ENCODE data around the gene ERC2.

The ERC2 gene

GRCh38 chr3:55716044-55716443, 752.2 kb downstream of the ERC2 start:
- no peak for DNase-seq (ENCODE audit: extremely low read depth, low read depth)
- no peak for TF ChIP-seq CTCF (IDR thresholded peaks at IDR 0.05; ENCODE audit: low read depth, low read length, missing control alignments)
- H3K4me3 ChIP-seq (replicated peaks; ENCODE audit: low read depth, low read length) = no peak overlapping the region

- no peak for TF ChIP-seq CTCF (IDR thresholded peaks at IDR 0.05; ENCODE audit: low read depth, low read length, missing control alignments)
- no peak overlapping the region for H3K4me3 ChIP-seq (replicated peaks; ENCODE audit: low read depth, low read length)
- DNase-seq (ENCODE audit: extremely low read depth, low read depth) = no peak
Measured at GRCh38 chr3:55714057-55714456, 754.2 kb downstream of the ERC2 start.

GRCh38 chr3:55711646-55712045, 756.6 kb downstream of the ERC2 start:
- no peak for DNase-seq (ENCODE audit: extremely low read depth, low read depth)
- H3K4me3 ChIP-seq (replicated peaks; ENCODE audit: low read depth, low read length) = no peak overlapping the region
- TF ChIP-seq CTCF (IDR thresholded peaks at IDR 0.05; ENCODE audit: low read depth, low read length, missing control alignments) = no peak

GRCh38 chr3:55709411-55710012, 758.8 kb downstream of the ERC2 start:
- DNase-seq (ENCODE audit: extremely low read depth, low read depth) = no peak
- no peak for TF ChIP-seq CTCF (IDR thresholded peaks at IDR 0.05; ENCODE audit: low read depth, low read length, missing control alignments)
- no peak overlapping the region for H3K4me3 ChIP-seq (replicated peaks; ENCODE audit: low read depth, low read length)

- H3K4me3 ChIP-seq (replicated peaks; ENCODE audit: low read depth, low read length) = no peak overlapping the region
- no peak for DNase-seq (ENCODE audit: extremely low read depth, low read depth)
- TF ChIP-seq CTCF (IDR thresholded peaks at IDR 0.05; ENCODE audit: low read depth, low read length, missing control alignments) = no peak
Measured at GRCh38 chr3:55708921-55709320, 759.3 kb downstream of the ERC2 start.

- TF ChIP-seq CTCF (IDR thresholded peaks at IDR 0.05; ENCODE audit: low read depth, low read length, missing control alignments) = no peak
- DNase-seq (ENCODE audit: extremely low read depth, low read depth) = no peak
- H3K4me3 ChIP-seq (replicated peaks; ENCODE audit: low read depth, low read length) = no peak overlapping the region
Measured at GRCh38 chr3:55708242-55708641, 760.0 kb downstream of the ERC2 start.

GRCh38 chr3:55704521-55704920, 763.7 kb downstream of the ERC2 start:
- TF ChIP-seq CTCF (IDR thresholded peaks at IDR 0.05; ENCODE audit: low read depth, low read length, missing control alignments) = no peak
- H3K4me3 ChIP-seq (replicated peaks; ENCODE audit: low read depth, low read length) = no peak overlapping the region
- DNase-seq (ENCODE audit: extremely low read depth, low read depth) = no peak
